Stimulated activated CD8-positive, alpha-beta memory T cell treated with anti-CD3 and anti-CD28 coated beads, Interleukin-4, amount 100 ng/mL, for 24 hours (primary cell): ENCODE data around the gene EIF2B2.
"Not testable (repeated sequence)": the region's sequence is repeated elsewhere in the genome, so short reads cannot be mapped to it uniquely, and the experiment has no call there.

Source experiments
- DNase-seq: peaks from one replicate; pipeline ENCODE4 v3.0.0-alpha.2; 2020; ENCODE audit warnings: low read depth

The EIF2B2 gene

DNA sequence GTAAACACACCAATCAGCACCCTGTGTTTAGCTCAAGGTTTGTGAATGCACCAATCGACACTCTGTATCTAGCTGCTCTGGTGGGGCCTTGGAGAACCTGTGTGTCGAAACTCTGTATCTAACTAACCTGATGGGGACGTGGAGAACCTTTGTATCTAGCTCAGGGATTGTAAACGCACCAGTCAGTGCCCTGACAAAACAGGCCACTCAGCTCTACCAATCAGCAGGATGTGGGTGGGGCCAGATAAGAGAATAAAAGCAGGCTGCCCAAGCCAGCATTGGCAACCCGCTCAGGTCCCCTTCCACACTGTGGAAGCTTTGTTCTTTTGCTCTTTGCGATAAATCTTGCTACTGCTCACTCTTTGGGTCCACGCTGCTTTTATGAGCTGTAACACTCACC, 6.9 kb upstream of the EIF2B2 start:
- not testable (repeated sequence) for DNase-seq

DNA sequence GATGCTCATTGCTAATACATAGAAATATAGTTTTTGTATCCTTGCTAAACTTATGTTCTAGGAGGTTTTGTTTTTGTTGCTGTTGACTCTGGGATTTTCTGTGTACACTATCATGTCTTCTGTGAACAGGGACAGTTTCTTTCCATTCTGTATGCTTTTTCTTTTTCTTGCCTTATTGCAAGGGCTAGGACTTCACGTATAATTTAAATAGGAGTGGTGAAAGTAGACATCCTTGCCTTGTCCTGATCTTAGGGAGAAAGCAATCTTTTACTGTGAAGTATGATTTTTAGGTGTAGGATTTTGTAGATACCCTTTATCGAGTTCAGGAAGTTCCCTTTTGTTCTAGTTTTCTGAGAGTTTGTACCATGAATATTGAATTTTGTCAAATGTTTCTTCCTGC, 1.5 kb upstream of the EIF2B2 start:
- DNase-seq, result no peak

DNA sequence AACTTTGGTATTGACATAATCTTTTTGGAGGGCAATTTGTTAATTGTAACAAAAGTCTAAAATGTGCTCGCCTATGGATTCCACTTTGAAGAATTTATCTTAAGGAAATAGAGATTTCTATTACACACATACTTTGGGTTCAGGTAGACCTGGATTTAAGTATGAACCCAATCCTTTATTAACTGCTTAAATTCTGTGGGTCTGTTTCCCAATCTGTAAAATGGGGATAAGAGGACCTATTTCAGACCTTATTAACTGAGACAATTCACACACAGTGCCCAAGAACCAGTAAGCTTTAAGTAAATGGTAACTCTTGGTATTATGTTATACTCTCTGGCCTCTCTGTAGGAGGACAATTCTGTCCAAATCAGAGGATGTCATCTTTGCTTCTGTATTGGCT, 822 bp upstream of the EIF2B2 start:
- no peak for DNase-seq

DNA sequence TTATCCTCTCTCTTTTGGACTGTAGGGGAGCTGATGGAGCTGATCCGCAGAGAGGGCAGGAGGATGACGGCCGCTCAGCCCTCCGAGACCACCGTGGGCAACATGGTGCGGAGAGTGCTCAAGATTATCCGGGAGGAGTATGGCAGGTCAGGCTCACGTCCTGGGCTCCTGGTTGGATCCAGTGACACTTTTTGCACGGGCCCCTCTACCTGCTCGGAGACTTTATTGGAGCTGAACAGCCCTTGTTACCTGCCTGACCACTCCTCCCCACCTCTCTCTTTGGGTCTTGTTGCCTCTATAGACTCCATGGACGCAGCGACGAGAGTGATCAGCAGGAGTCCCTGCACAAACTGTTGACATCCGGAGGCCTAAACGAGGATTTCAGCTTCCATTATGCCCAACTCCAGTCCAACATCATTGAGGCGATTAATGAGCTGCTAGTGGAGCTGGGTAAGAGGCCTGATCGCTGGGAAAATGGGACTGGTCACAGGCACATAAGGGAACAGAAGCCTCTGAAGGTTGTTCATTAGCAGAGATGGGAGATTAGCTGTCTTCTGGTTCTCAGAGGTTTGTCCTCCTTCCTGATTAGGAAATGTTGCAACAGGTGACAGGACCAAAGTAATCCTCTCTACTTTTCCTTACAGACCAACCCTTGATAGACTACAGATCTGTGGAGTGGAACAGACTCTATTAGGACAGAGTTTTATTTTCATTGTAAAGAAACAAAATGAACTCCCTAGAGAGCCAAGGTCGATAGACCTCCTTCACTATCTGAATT, 718 bp downstream of the EIF2B2 start:
- DNase-seq, result no peak

DNA sequence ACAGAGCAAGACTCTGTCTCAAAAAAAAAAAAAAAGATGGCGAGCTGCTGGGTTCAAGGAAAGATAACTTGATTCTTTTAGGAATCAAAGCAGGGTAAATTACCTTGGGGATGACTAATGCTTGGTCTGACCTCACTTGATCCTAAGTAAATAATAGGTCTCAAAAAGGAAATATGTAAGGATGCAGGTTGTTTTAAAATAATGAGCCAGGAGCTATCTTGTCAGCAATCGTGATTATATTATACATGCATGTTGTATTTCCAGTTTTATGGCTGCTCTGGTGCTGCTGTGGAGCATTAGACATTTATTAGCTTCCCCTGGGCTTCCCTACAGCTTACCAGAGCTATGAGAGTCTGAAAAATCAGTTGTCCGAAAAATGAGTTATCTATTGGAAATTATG, 2.6 kb downstream of the EIF2B2 start:
- DNase-seq, result no peak

DNA sequence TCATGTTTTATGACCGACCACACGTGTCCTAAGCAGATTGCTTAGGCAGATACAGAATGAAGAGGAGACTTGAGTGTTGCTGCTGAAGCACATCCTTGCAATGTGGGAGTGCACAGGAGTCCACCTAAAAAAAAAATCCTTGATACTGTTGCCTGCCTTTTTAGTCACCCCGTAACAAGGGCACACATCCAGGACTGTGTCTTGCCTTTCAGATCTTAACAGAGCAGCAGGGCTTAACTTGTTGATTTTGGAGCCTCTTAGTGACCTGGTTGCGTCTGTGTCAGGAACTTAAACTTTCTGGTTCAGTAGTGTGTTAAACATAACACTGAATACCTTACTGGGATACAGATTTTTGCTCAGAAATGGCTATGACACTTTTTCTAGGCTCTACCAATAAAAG, 6.5 kb downstream of the EIF2B2 start:
- DNase-seq, result no peak

GRCh38 chr14:75010472-75011093, 7.9 kb downstream of the EIF2B2 start:
- no peak for DNase-seq

DNA sequence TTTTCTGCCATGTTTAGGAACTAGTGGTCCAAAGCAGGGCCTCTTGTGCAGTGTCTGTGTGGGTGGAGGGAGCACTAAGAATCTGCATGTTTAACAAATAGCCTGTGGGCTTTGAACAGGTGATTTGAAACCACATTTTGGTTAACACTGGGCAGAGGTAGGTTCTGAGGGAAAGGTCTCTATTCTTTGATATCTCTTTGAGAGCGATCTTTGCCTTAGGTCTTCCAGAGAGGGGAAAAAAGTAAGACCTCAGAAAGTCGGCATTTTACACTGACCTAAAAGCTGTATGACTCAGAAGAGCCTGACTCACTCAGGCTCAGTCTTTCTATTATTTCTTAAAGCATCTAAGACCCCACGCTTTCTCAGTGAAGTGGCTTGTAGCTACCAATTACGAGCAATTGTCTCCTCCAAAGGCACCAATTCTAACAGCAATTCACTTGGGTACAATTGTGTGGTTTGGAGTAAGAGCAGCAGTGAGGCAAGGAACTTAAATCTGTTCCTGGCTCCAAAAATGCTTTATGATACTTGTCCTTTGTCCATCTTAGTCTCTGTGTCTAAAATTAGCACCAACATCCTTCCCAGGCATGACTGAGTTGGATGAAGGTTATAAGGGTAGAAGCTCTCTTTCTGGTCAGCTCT, 8.8 kb downstream of the EIF2B2 start:
- DNase-seq, result no peak

DNA sequence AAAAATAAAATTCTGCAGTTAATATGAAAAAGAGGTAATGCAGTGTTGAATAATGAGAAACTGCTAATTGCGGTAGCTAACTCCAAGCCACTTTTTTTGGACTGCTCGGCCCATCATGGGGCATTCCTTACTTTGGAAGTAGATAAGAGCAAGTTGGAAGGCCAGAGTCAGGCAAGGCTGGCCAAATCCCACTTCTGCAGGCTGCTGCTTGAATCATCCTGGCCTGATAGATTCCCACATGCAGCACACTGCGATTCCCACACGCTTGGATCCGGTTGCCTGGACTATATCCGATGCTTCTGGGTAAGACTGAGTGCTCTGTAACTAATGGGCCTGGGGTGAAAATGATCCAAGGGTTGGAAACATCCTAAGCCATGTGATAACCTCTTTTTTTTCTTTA, 10.6 kb downstream of the EIF2B2 start:
- DNase-seq, result no peak

GRCh38 chr14:75015496-75015895, 12.8 kb downstream of the EIF2B2 start:
- no peak for DNase-seq

DNA sequence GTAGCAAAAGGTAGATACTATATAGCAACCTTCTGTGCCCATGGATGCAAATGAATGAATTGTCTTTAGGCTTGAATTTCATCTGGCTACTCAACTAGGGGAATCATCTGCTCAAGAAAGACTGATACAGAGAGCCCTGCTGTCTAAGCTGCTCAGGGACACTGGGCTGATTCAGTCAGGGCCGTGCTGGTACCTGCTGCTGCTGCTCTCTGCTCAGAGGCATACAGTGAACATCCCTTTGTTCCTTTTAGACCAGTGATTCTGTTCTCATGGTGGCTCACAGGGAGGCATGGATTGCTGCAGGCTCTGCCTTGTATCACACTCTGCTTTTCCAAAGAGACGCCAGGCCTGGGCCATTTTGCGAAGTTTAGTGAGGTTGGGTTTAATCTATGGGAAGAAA, 14.1 kb downstream of the EIF2B2 start:
- no peak for DNase-seq

GRCh38 chr14:75018694-75019093, 16.0 kb downstream of the EIF2B2 start:
- no peak for DNase-seq

DNA sequence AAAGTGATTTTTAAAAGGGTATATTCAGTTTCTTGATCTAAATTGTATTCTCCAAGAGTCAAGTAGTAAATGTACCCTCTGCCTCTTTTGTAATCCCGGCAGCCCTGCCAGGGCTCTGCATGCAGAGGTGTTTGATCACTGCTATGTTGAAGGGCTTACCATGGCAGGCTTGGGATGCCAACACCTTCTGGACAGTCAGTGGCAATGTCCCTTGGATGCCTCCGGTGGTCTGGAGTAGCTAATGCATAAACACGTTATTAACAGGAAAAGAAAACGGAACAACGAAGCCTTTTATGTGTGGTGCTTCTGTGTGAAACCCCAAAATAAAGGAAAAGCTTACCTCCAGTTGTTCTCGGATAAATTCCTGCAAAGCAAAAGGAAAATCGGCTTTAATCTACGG, 19.9 kb downstream of the EIF2B2 start:
- DNase-seq, result no peak

- no peak for DNase-seq
Observed at GRCh38 chr14:75023108-75023507, 20.4 kb downstream of the EIF2B2 start.

DNA sequence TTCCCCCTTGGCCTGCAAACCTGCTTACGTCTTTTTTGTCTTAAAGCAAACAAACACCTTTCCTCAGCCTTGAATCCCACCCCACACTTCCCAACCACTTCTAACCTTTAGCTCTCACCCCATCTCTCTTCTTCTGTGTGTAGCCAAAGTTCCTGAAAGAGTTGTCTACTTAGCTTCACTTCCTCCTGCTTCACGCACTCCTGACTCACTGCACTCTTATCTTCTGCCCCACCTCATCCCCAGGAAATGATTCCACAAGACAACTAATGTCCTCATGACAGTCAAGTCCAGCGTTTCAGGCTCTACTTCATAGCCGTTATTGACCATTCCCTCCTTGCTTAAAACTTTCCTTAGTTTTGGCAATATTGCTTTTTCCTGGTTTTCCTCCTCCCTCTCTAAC, 22.4 kb downstream of the EIF2B2 start:
- no peak for DNase-seq

DNA sequence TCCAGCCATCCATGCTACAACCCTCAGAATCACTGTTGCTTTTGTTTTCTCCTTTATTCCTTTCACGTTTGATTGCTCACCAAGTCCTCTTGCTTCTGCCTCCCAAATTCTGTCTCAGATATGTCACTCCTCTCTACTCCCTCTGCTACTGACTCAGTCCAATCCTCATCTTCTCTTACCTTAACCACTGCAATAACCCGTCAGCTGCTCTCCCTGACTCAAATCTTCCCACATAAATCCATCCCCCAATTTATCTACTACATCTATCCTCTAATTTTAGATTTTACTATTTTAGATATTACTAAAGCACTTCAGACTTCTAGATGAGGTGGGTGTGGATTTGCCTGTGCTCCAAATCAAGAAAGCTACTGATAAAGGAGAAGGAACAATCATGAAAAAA, 23.2 kb downstream of the EIF2B2 start:
- no peak for DNase-seq

DNA sequence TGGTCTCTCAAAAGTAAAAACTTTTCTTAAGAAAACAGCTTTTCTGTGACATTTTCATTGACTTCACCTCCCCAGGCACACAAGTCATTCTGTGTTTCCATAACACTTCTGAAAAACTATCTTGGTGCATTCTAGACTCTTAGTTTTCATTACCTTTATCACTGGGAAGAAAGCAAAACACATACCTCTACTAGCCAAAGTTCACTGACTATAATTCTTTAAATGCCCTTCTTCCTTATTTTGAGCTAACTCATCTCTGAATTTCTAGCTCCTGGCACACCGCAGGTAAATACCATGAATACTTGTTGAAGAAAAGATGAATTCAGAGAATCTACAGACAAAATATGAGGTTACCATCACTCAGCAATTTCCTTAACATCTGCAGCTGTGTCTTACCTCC, 27.4 kb downstream of the EIF2B2 start:
- no peak for DNase-seq

GRCh38 chr14:75032939-75033338, 30.2 kb downstream of the EIF2B2 start:
- DNase-seq, result no peak

GRCh38 chr14:75040507-75040906, 37.8 kb downstream of the EIF2B2 start:
- no peak for DNase-seq

DNA sequence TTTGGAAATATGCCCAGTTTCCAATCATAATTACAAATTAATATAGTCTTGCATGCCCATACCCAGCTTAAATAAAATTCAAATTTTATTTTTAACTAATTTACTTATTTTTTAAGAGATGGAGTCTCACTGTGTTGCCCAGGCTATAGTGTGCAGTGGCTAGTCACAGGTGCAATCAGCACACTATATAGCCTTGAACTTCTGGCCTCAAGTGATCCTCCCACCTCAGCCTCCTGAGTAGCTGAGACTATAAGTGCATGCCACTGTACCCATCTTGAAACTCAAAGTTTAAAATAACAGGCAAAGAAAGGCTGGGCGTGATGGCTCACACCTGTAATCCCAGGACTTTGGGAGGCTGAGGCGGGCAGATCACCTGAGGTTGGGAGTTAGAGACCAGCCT, 38.2 kb downstream of the EIF2B2 start:
- no peak for DNase-seq

GRCh38 chr14:75041613-75042012, 38.9 kb downstream of the EIF2B2 start:
- DNase-seq, result no peak

DNA sequence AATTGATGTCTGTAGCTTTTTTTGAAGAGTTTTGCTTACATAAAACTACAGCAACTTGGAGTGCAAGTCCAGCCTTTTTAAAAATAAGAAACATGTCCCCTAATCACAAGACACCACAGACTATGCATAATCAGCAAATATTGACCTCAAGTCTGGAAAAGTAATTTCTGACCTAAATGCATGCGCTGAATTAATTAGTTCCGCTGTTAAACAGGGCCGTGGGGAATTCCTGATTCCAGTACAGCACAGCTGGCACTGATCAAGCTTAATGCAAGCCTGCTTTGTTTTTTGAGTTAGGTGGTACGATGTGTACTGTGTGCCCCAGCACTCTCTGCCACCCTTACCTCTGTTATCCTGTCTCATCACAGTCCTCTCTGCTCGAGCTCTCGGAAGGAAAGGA, 39.3 kb downstream of the EIF2B2 start:
- DNase-seq, result no peak

DNA sequence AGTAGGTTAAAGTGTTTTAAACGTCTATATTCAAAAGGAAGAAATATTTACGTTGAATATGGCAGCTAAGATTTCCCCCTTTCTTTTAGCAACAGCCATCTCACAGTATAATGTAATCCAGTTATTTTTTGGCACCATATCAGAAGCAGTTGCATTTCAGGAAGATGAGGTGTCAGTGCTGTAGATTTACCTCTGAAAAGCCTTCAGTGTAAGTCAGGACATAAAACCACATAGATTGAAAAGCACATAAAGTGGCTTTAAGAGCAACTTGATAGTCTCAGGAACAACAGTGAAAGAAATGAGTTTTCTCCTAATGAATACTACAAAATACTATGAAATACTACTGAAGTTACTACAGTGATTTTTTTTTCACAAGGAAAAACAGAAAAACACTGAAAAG, 41.6 kb downstream of the EIF2B2 start:
- DNase-seq, result no peak

- no peak for DNase-seq
Observed at GRCh38 chr14:75044752-75045151, 42.0 kb downstream of the EIF2B2 start.
